Measurements from ENCODE around the gene TRIM58.
A peak's percentile ranks its signal among the peaks of the same experiment; 100 is the strongest.

Gene TRIM58, protein sequence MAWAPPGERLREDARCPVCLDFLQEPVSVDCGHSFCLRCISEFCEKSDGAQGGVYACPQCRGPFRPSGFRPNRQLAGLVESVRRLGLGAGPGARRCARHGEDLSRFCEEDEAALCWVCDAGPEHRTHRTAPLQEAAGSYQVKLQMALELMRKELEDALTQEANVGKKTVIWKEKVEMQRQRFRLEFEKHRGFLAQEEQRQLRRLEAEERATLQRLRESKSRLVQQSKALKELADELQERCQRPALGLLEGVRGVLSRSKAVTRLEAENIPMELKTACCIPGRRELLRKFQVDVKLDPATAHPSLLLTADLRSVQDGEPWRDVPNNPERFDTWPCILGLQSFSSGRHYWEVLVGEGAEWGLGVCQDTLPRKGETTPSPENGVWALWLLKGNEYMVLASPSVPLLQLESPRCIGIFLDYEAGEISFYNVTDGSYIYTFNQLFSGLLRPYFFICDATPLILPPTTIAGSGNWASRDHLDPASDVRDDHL

DNA sequence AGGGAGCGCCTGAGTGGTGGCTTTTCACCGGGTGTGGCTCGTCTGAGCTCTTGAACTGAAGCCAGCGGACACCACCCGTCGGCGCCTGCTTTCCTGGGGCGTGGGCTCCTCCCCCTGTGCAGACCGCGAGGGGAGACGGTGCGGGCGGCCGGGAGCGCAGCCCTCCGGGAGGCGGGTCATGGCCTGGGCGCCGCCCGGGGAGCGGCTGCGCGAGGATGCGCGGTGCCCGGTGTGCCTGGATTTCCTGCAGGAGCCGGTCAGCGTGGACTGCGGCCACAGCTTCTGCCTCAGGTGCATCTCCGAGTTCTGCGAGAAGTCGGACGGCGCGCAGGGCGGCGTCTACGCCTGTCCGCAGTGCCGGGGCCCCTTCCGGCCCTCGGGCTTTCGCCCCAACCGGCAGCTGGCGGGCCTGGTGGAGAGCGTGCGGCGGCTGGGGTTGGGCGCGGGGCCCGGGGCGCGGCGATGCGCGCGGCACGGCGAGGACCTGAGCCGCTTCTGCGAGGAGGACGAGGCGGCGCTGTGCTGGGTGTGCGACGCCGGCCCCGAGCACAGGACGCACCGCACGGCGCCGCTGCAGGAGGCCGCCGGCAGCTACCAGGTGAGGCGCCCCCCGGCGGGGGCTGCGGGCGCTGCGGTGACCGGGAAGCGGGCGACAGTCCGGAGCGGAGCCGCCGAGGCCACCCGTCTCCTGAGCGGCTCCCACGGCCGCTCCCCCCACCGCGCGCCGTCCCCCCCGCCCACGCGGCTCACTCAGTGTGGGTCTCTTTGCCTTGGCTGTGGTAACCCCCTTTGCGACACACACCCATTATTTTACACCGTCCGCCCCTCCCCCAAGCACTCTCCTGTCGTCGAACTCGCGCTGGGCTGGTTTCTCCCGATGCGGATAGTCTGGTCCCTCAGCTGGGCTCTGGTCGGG, at the start of gene TRIM58:
TSS of gene TRIM58 (plus strand) at position 119 of the 916 bp plus-strand sequence. CDS start at position 179, 60 bp downstream.
- Mint-ChIP-seq H3K36me3 (no peaks in the 10 kb centered on the region), H3K9me3 (ENCODE audit: low read depth) (no peaks in the 10 kb centered on the region), H3K4me1 (ENCODE audit: low read depth) (peaks cover 8% of the 10 kb centered on the region), H3K27me3 (peaks cover 41% of the 10 kb centered on the region), H3K27ac (no peak within 1 kb of the TSS), H3K4me3 (peak within 1 kb of the TSS; percentile 84)

DNA sequence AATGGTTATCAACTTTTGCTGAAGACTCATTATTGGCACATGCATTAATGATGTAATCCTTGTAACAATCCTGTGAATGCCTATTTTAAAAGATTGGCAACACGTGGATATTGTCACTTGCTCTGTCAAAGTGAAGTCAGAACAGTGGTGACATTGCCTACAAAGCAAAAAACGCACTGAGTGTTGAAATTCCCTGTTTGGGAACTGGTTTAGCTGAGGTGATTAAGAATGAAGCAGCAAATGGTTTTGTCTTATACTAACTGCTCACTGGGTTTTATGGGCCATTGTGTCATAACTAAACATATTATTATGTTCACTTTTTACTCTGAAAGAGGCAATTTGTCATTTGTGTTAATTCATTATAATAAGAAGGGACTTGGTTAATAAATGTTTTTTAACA, 44.4 kb upstream of the TRIM58 start:
- H3K4me3 Mint-ChIP-seq, result no peak overlapping the region
- no peaks in the 10 kb centered on the region for H3K36me3 Mint-ChIP-seq
- H3K27me3 Mint-ChIP-seq, result no peaks in the 10 kb centered on the region
- H3K4me1 Mint-ChIP-seq (ENCODE audit: low read depth), result no peaks in the 10 kb centered on the region
- no peaks in the 10 kb centered on the region for H3K9me3 Mint-ChIP-seq (ENCODE audit: low read depth)
- no peak overlapping the region for H3K27ac Mint-ChIP-seq

DNA sequence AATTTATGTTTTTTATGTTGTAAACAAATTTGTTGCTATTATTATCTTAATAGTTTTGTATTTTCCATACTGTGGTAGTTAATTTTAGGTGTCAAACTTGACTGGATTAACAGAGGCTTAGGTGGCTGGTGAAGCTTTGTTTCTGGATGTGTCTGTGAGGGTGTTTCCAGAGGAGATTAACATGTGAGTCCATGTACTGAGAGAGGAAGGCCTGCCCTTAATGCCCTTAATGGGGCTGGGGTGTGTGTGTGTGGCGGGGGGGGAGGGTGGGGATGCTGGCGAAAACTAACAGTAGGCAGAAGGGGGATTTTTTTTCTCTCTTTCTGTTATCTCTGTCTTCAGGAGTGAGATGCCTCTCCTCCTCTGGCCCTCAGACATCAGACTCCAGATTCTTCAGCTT, 34.9 kb upstream of the TRIM58 start:
- no peak overlapping the region for H3K4me3 Mint-ChIP-seq
- H3K4me1 Mint-ChIP-seq (ENCODE audit: low read depth), result no peaks in the 10 kb centered on the region
- no peaks in the 10 kb centered on the region for H3K9me3 Mint-ChIP-seq (ENCODE audit: low read depth)
- no peak overlapping the region for H3K27ac Mint-ChIP-seq
- no peaks in the 10 kb centered on the region for H3K36me3 Mint-ChIP-seq
- no peaks in the 10 kb centered on the region for H3K27me3 Mint-ChIP-seq

DNA sequence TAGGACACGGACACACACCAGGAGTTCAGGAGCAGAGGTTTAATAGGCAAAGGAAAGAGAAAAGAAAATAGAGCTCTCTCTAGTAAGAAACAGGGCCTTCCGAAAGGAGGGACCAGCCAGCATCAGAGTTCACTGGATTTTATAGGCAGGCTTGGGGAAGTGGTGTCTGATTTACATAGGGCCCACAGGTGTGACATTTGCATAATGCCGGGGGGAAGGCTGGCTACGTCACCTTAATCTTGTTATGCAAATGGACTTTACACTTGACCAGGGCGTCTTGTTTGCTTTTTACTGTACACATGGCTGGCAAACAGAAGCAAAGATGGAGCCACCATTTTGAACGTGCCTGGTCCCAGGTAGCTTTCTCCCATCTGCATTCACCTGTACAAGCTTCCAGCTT, 33.0 kb upstream of the TRIM58 start, which contains the start of gene OR14A16:
TSS of gene OR14A16 (minus strand) at position 97 of the 400 bp plus-strand sequence. CDS start 8,390 bp downstream, outside the sequence.
- Mint-ChIP-seq H3K27ac (no peak within 1 kb of the TSS), H3K4me3 (no peak within 1 kb of the TSS), H3K36me3 (no peaks in the 10 kb centered on the region), H3K27me3 (no peaks in the 10 kb centered on the region), H3K9me3 (ENCODE audit: low read depth) (no peaks in the 10 kb centered on the region), H3K4me1 (ENCODE audit: low read depth) (no peaks in the 10 kb centered on the region)

DNA sequence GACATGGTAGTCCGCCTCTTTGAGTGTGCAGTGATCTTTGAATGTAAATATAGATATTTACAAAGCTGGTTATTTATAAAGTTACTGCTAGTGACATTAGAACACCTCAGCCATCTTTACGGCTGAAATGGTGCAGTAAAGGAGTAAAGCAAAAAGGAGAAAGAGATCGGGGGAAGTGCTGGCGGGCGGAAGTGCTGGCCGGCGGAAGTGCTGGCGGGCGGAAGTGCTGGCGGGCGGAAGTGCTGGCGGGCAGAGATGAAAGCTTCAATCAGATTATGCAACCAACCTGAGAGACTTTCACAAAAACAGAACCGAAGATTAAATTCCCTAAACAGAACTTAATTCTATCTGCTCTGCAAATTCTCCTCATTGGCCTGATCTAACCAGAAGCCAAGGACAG, 31.6 kb upstream of the TRIM58 start:
- H3K36me3 Mint-ChIP-seq, result no peaks in the 10 kb centered on the region
- no peaks in the 10 kb centered on the region for H3K4me1 Mint-ChIP-seq (ENCODE audit: low read depth)
- H3K27me3 Mint-ChIP-seq, result no peaks in the 10 kb centered on the region
- H3K4me3 Mint-ChIP-seq, result no peak overlapping the region
- no peak overlapping the region for H3K27ac Mint-ChIP-seq
- H3K9me3 Mint-ChIP-seq (ENCODE audit: low read depth), result no peaks in the 10 kb centered on the region

DNA sequence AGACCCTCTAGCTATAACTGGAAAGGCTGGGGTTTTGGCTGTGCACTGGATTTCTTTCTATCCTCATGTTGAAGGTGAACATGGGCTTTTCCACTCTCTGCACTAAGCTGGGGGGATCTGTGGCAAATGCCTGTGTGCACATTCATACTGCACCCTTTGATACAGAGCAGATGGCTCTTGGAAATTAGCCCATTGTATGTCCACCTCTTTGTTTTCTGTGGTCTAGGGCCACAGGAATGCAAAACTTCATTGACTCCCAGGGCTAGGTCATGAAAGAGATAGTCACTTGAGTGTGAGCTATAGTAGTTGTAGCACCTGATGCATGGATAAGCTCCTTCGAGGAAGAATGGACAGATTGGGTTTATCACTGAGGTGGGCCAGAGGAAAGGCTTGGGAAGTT, 27.3 kb upstream of the TRIM58 start:
- Mint-ChIP-seq H3K27me3 (no peaks in the 10 kb centered on the region), H3K27ac (no peak overlapping the region), H3K4me1 (ENCODE audit: low read depth) (no peaks in the 10 kb centered on the region), H3K9me3 (ENCODE audit: low read depth) (no peaks in the 10 kb centered on the region), H3K36me3 (no peaks in the 10 kb centered on the region), H3K4me3 (no peak overlapping the region)

DNA sequence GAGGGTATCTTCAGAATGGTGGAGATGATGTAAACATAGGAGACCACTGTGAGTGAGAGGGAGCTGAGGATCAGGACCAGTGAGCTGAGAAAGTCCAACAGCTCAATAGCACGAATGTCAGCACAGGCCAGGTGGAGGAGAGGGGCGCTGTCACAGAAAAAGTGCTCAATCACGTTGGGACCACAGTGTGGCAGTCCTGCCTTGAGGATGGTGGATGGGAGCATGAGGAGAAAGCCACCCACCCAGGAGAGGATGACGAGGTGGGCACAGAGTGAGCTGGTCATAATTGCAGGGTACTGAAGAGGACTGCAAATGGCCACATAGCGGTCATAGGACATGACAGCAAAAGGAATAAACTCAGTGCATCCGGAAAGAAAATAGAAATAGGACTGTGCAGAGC, 23.4 kb upstream of the TRIM58 start:
- H3K27ac Mint-ChIP-seq, result no peak overlapping the region
- no peak overlapping the region for H3K4me3 Mint-ChIP-seq
- H3K4me1 Mint-ChIP-seq (ENCODE audit: low read depth), result no peaks in the 10 kb centered on the region
- no peaks in the 10 kb centered on the region for H3K9me3 Mint-ChIP-seq (ENCODE audit: low read depth)
- no peaks in the 10 kb centered on the region for H3K36me3 Mint-ChIP-seq
- H3K27me3 Mint-ChIP-seq, result peaks cover 2% of the 10 kb centered on the region

DNA sequence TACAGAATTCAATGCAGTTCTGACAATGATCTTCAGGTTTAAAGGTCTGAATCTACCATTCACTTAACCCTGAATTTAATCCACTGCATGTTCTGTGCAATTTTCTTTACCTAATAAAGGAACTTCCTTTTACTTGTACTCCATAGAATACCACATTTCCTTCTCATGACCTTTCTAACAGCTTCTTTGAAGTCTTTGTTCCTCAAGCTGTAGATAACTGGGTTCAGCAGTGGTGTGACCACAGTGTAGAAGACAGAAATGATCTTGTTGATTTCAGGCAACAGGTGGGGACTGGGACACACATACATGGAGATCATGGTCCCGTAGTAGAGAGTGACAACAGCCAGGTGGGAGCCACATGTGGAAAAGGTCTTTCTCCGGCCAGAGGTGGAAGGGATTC, 16.2 kb upstream of the TRIM58 start:
- Mint-ChIP-seq H3K36me3 (no peaks in the 10 kb centered on the region), H3K9me3 (ENCODE audit: low read depth) (no peaks in the 10 kb centered on the region), H3K27ac (no peak overlapping the region), H3K27me3 (peaks cover 2% of the 10 kb centered on the region), H3K4me3 (no peak overlapping the region), H3K4me1 (ENCODE audit: low read depth) (no peaks in the 10 kb centered on the region)

DNA sequence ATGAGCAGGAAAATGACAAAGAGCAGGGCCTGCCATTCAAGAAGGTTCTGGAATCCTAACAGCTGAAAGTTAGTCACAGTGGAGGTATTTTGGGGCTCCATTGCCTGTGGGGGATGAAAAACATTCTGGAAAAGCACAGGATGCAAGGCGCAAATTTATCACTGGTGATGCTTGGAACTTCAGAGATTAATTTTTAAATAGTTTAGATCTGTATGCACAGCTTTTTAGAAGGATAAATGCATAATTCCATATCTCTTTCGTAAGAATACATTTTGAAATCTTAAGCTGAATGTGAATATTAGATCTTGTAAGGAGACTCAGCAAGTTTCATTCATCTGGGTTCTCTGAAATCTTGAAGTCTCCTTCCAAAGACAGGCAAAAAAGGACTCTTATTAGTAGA, 15.2 kb upstream of the TRIM58 start, which contains the start of gene OR11L1:
TSS of gene OR11L1 (minus strand) at position 101 of the 400 bp plus-strand sequence. CDS start at position 101, 0 bp downstream.
- Mint-ChIP-seq H3K9me3 (ENCODE audit: low read depth) (no peaks in the 10 kb centered on the region), H3K4me3 (no peak within 1 kb of the TSS), H3K4me1 (ENCODE audit: low read depth) (no peaks in the 10 kb centered on the region), H3K27me3 (peaks cover 2% of the 10 kb centered on the region), H3K27ac (no peak within 1 kb of the TSS), H3K36me3 (no peaks in the 10 kb centered on the region)

DNA sequence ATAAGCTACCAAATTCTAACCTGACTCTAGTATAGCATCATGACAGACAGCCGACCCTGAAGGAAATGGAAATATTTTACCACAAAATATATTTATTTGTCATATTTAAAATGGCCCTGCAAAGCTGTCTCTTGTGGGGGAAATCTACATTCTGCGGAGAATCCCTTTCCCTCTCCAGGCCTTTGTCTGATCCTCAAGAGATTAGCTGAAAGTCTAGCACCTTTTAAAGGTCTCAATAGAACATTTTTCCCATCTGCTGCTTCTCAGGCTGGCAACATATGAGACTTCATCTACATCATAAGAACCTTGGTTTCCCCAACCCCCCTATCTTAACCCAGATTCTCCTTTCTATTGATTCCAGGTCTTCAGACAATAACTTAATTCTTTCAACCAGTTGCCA, 13.6 kb upstream of the TRIM58 start:
- no peaks in the 10 kb centered on the region for H3K9me3 Mint-ChIP-seq (ENCODE audit: low read depth)
- no peaks in the 10 kb centered on the region for H3K4me1 Mint-ChIP-seq (ENCODE audit: low read depth)
- no peak overlapping the region for H3K4me3 Mint-ChIP-seq
- H3K27ac Mint-ChIP-seq, result no peak overlapping the region
- H3K36me3 Mint-ChIP-seq, result no peaks in the 10 kb centered on the region
- H3K27me3 Mint-ChIP-seq, result no peaks in the 10 kb centered on the region

DNA sequence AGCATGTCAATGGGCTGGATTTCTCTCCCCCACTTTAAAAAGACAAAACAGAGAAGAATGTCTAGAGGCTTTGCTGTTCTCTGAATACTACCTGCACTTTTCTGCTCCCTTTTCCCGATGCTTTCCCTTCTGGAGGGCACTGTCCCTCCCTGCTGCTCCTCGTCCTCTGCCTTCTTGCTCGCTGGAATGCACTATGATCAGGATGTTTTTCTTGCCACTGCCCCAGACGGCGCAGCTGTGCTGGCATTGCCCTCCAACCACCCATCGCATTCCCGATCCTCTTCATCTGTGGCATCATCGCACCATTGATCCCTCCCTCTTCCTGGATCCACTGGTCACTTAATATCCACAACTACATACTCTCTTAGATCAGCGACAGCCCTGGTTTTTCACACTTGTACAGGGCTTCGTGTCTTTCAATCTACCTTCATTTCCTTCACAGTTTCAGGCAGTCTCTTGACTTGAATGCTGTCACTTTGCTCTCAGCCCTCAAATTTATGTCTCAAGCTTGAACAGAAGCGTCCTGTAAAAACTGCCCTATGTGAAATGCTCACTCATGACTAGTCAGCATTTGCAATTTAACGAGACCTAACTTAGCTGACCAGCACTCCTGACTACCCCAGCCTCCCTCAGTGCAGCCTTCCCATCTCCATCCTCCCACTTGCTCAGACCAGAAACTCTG, 11.8 kb upstream of the TRIM58 start:
- Mint-ChIP-seq H3K36me3 (no peaks in the 10 kb centered on the region), H3K27ac (no peak overlapping the region), H3K4me1 (ENCODE audit: low read depth) (no peaks in the 10 kb centered on the region), H3K4me3 (no peak overlapping the region), H3K9me3 (ENCODE audit: low read depth) (no peaks in the 10 kb centered on the region), H3K27me3 (no peaks in the 10 kb centered on the region)

DNA sequence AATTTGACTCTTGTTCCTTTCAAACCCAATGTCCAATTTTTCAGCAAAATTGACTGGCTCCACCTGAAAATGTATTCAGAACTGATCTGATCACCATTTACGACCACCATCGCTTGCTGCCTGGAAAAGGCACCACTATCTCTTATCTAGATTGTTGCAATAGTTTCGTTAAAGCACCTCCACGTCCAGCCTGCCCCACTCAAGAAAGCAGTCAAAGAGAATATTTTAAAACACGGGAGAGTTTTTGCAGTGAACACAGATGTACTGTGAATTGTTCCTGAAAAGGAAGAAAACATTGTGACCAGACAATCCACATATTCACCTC, 11.3 kb upstream of the TRIM58 start:
- H3K4me3 Mint-ChIP-seq, result no peak overlapping the region
- no peaks in the 10 kb centered on the region for H3K9me3 Mint-ChIP-seq (ENCODE audit: low read depth)
- no peaks in the 10 kb centered on the region for H3K27me3 Mint-ChIP-seq

DNA sequence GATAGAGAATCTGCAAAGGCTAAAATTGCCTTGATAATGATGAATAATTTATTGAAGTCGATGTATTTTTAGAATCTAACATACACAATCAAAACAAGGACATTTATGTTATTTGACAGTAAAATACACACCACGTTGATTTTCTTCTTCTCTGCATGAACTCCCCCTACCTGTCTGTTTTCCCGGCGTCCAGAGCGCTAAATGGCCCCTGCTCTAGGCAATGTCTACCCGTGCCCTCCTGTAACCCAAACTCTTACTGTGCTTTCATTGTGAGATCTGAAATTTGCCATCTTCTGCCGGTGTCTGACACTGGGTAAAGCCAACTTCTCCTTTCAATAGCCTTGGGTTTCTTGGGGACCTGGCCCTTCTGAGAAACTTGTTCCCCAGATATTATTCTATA, 8.6 kb upstream of the TRIM58 start:
- H3K4me3 Mint-ChIP-seq, result no peak overlapping the region
- H3K9me3 Mint-ChIP-seq (ENCODE audit: low read depth), result no peaks in the 10 kb centered on the region
- H3K27ac Mint-ChIP-seq, result no peak overlapping the region
- peaks cover 8% of the 10 kb centered on the region for H3K27me3 Mint-ChIP-seq
- no peaks in the 10 kb centered on the region for H3K36me3 Mint-ChIP-seq
- H3K4me1 Mint-ChIP-seq (ENCODE audit: low read depth), result no peaks in the 10 kb centered on the region

More for the DNA sequence above, 11.3 kb upstream of the TRIM58 start:
- no peaks in the 10 kb centered on the region for H3K4me1 Mint-ChIP-seq (ENCODE audit: low read depth)
- H3K27ac Mint-ChIP-seq, result no peak overlapping the region
- H3K36me3 Mint-ChIP-seq, result no peaks in the 10 kb centered on the region

DNA sequence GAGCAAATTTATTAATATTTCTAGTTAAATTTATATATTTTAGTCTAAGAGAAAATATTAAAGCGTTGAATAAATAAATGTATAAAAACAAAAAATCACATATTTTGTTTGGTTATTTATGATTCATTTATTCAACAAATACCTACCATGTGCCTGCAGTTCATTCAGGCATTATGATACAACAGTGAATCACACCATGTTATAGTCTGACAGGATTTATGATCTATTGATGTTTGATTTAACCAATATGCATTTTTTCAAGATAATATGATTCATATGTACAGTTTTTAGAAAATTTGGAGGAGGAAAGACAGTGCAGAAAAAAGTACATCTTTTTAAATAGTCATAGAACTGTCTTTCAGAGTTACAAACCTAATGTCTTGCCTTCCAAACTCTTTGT, 7.4 kb upstream of the TRIM58 start:
- H3K4me3 Mint-ChIP-seq, result no peak overlapping the region
- no peaks in the 10 kb centered on the region for H3K4me1 Mint-ChIP-seq (ENCODE audit: low read depth)
- H3K27me3 Mint-ChIP-seq, result peaks cover 13% of the 10 kb centered on the region
- no peak overlapping the region for H3K27ac Mint-ChIP-seq
- H3K9me3 Mint-ChIP-seq (ENCODE audit: low read depth), result no peaks in the 10 kb centered on the region
- H3K36me3 Mint-ChIP-seq, result no peaks in the 10 kb centered on the region

Measured in activated naive CD8-positive, alpha-beta T cell (primary cell).